ENCODE data around the gene SP100.

SP100 gene

DNA sequence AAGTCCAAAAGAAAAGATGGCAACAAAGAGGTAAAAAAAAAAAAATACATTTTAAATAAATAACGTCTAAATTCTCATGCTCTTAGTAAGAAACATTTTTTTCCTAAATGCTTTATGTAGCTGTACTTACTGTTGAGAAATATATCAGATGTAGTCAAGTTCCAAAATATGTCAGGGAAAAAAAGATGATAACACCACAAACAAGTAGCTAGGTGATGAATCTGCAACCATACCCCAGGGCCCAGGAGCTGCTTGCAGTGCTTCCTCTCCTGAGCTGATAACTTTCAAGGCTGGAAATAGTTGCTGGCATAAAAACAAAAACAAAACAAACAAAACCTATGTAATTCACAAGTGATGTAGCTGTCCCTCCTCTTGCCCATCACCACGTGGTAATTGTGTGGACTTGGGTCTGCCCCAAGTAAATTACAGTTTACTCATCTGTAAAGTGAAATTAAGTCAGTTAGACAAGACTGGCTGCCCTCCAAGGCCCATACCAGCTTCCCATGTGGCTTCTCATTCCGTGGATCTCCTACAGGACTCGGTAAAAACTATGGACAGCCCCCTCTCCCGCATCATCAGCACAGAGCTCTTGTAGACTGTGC lies 82.6 kb downstream of the SP100 start:
- no peak overlapping the region for H4K91ac ChIP-seq (ENCODE audit: low read depth, low read length)
- H3K18ac ChIP-seq (ENCODE audit: low read length), result no peak overlapping the region
- H2BK5ac ChIP-seq (ENCODE audit: low read depth, low read length, poor library complexity), result no peak overlapping the region
- no peak overlapping the region for H3K9ac ChIP-seq (ENCODE audit: low read length)
- no peak overlapping the region for H2AFZ ChIP-seq (ENCODE audit: insufficient read depth, low read length, poor library complexity)
- H3K36me3 ChIP-seq (ENCODE audit: control insufficient read depth in 1 of 2, insufficient read depth in 2 of 2, low read length in 2 of 2), result no peaks in the 10 kb centered on the region
- H3K27ac ChIP-seq (ENCODE audit: low read depth, low read length), result no peak overlapping the region
- peaks cover 1% of the 10 kb centered on the region for H3K9me3 ChIP-seq (ENCODE audit: insufficient read depth, low read depth, low read length)
- H3K79me2 ChIP-seq (ENCODE audit: control insufficient read depth, insufficient read depth, low read length, poor library complexity), result no peaks in the 10 kb centered on the region
- no peaks in the 10 kb centered on the region for H3K79me1 ChIP-seq (ENCODE audit: low read length)
- H3K4ac ChIP-seq (ENCODE audit: low read depth, low read length), result no peak overlapping the region
- no peak overlapping the region for H2AK5ac ChIP-seq (ENCODE audit: low read length)
- peak; percentile 46 to 70 for DNase-seq
- H3K4me2 ChIP-seq (ENCODE audit: low read length), result no peak overlapping the region
- no peak overlapping the region for H2BK12ac ChIP-seq (ENCODE audit: low read length)
- H3K4me1 ChIP-seq (ENCODE audit: control insufficient read depth in 1 of 2, insufficient read depth in 2 of 2, low read length in 2 of 2), result no peaks in the 10 kb centered on the region
- H2BK120ac ChIP-seq (ENCODE audit: insufficient read depth, low read length, poor library complexity), result no peak overlapping the region
- H3K4me3 ChIP-seq (ENCODE audit: low read depth, low read length), result no peak overlapping the region
- H4K12ac ChIP-seq (ENCODE audit: low read depth, low read length), result no peak overlapping the region
- no peak overlapping the region for H3K23ac ChIP-seq (ENCODE audit: low read length)
- H3K14ac ChIP-seq (ENCODE audit: low read length), result no peak overlapping the region
- H3K27me3 ChIP-seq (ENCODE audit: insufficient read depth, low read length), result no peaks in the 10 kb centered on the region
- no peak overlapping the region for H4K8ac ChIP-seq (ENCODE audit: low read depth, low read length)
- no CpG with 5 or more reads among the region's 5 CpGs for WGBS (ENCODE audit: extremely low coverage, insufficient coverage, insufficient read length)

DNA sequence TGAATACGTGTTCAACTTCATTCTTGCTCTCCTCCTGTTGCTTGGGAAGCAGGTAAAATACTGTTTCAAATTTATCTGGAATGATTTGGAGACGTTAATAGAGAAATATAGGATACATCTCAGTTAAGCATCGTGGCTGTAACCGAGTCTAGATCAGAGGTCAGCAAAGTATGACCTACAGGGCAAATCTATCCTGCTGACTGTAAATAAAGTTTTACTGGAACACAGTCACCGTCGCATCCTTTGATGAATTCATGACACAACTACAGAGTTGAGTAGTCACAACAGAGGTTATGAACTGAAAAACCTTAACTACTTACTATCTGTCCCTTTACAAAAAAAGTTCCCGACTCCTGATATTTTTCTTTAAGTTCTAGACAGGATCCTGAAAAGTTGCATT lies 86.6 kb downstream of the SP100 start:
- H3K27ac ChIP-seq (ENCODE audit: low read depth, low read length), result no peak overlapping the region
- no peak overlapping the region for H4K8ac ChIP-seq (ENCODE audit: low read depth, low read length)
- no peak overlapping the region for H2AK5ac ChIP-seq (ENCODE audit: low read length)
- no peak overlapping the region for H3K9ac ChIP-seq (ENCODE audit: low read length)
- no peak overlapping the region for H3K4me3 ChIP-seq (ENCODE audit: low read depth, low read length)
- no peak overlapping the region for H3K18ac ChIP-seq (ENCODE audit: low read length)
- no peak for DNase-seq
- no peak overlapping the region for H3K4me2 ChIP-seq (ENCODE audit: low read length)
- H3K9me3 ChIP-seq (ENCODE audit: insufficient read depth, low read depth, low read length), result peaks cover 1% of the 10 kb centered on the region
- no peak overlapping the region for H2BK5ac ChIP-seq (ENCODE audit: low read depth, low read length, poor library complexity)
- H3K79me2 ChIP-seq (ENCODE audit: control insufficient read depth, insufficient read depth, low read length, poor library complexity), result no peaks in the 10 kb centered on the region
- no peak overlapping the region for H4K91ac ChIP-seq (ENCODE audit: low read depth, low read length)
- H2AFZ ChIP-seq (ENCODE audit: insufficient read depth, low read length, poor library complexity), result no peak overlapping the region
- no peaks in the 10 kb centered on the region for H3K79me1 ChIP-seq (ENCODE audit: low read length)
- no peak overlapping the region for H3K23ac ChIP-seq (ENCODE audit: low read length)
- no CpG with 5 or more reads among the region's 7 CpGs for whole genome bisulfite sequencing (ENCODE audit: extremely low coverage, insufficient coverage, insufficient read length)
- H3K14ac ChIP-seq (ENCODE audit: low read length), result no peak overlapping the region
- H3K4ac ChIP-seq (ENCODE audit: low read depth, low read length), result no peak overlapping the region
- H3K36me3 ChIP-seq (ENCODE audit: control insufficient read depth in 1 of 2, insufficient read depth in 2 of 2, low read length in 2 of 2), result no peaks in the 10 kb centered on the region
- no peaks in the 10 kb centered on the region for H3K27me3 ChIP-seq (ENCODE audit: insufficient read depth, low read length)
- H2BK12ac ChIP-seq (ENCODE audit: low read length), result no peak overlapping the region
- no peaks in the 10 kb centered on the region for H3K4me1 ChIP-seq (ENCODE audit: control insufficient read depth in 1 of 2, insufficient read depth in 2 of 2, low read length in 2 of 2)
- no peak overlapping the region for H2BK120ac ChIP-seq (ENCODE audit: insufficient read depth, low read length, poor library complexity)
- no peak overlapping the region for H4K12ac ChIP-seq (ENCODE audit: low read depth, low read length)

GRCh38 chr2:230503798-230504197 lies 87.8 kb downstream of the SP100 start:
- no peaks in the 10 kb centered on the region for H3K79me1 ChIP-seq (ENCODE audit: low read length)
- no peaks in the 10 kb centered on the region for H3K27me3 ChIP-seq (ENCODE audit: insufficient read depth, low read length)
- H3K18ac ChIP-seq (ENCODE audit: low read length), result no peak overlapping the region
- no peak overlapping the region for H3K4me2 ChIP-seq (ENCODE audit: low read length)
- H3K4ac ChIP-seq (ENCODE audit: low read depth, low read length), result no peak overlapping the region
- no peak overlapping the region for H2BK5ac ChIP-seq (ENCODE audit: low read depth, low read length, poor library complexity)
- peaks cover 1% of the 10 kb centered on the region for H3K9me3 ChIP-seq (ENCODE audit: insufficient read depth, low read depth, low read length)
- DNase-seq, result no peak
- no peak overlapping the region for H2BK120ac ChIP-seq (ENCODE audit: insufficient read depth, low read length, poor library complexity)
- no peak overlapping the region for H3K4me3 ChIP-seq (ENCODE audit: low read depth, low read length)
- no peak overlapping the region for H4K8ac ChIP-seq (ENCODE audit: low read depth, low read length)
- H3K4me1 ChIP-seq (ENCODE audit: control insufficient read depth in 1 of 2, insufficient read depth in 2 of 2, low read length in 2 of 2), result no peaks in the 10 kb centered on the region
- H3K79me2 ChIP-seq (ENCODE audit: control insufficient read depth, insufficient read depth, low read length, poor library complexity), result no peaks in the 10 kb centered on the region
- no peak overlapping the region for H4K12ac ChIP-seq (ENCODE audit: low read depth, low read length)
- H3K14ac ChIP-seq (ENCODE audit: low read length), result no peak overlapping the region
- no peak overlapping the region for H2BK12ac ChIP-seq (ENCODE audit: low read length)
- H2AK5ac ChIP-seq (ENCODE audit: low read length), result no peak overlapping the region
- no peaks in the 10 kb centered on the region for H3K36me3 ChIP-seq (ENCODE audit: control insufficient read depth in 1 of 2, insufficient read depth in 2 of 2, low read length in 2 of 2)
- H3K9ac ChIP-seq (ENCODE audit: low read length), result no peak overlapping the region
- no peak overlapping the region for H4K91ac ChIP-seq (ENCODE audit: low read depth, low read length)
- H3K27ac ChIP-seq (ENCODE audit: low read depth, low read length), result no peak overlapping the region
- H2AFZ ChIP-seq (ENCODE audit: insufficient read depth, low read length, poor library complexity), result no peak overlapping the region
- no peak overlapping the region for H3K23ac ChIP-seq (ENCODE audit: low read length)

DNA sequence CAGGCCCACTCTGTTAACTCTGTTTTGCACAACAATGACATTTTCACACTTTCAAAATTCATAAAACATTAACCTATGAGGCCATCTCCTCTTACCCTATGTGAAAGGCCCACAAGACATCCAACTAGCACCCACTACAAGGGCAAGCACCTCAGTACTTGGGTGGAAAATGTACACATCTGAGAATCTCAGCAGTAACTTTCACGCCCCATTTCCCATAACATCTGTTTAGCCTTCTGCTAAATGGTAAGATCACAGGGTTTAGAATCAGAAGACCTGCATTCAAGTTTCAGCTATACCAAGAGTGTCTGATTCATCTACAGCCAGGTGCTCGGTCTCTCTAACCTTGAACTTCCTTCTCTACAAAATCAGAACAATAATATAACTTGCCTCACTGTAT lies 89.2 kb downstream of the SP100 start:
- Histone ChIP-seq H3K9me3 (ENCODE audit: insufficient read depth, low read depth, low read length) (peaks cover 1% of the 10 kb centered on the region), H3K23ac (ENCODE audit: low read length) (no peak overlapping the region), H4K12ac (ENCODE audit: low read depth, low read length) (no peak overlapping the region), H3K18ac (ENCODE audit: low read length) (no peak overlapping the region), H3K4me3 (ENCODE audit: low read depth, low read length) (no peak overlapping the region), H3K79me2 (ENCODE audit: control insufficient read depth, insufficient read depth, low read length, poor library complexity) (no peaks in the 10 kb centered on the region), H3K4me1 (ENCODE audit: control insufficient read depth in 1 of 2, insufficient read depth in 2 of 2, low read length in 2 of 2) (no peaks in the 10 kb centered on the region), H3K9ac (ENCODE audit: low read length) (no peak overlapping the region), H2AK5ac (ENCODE audit: low read length) (no peak overlapping the region), H4K8ac (ENCODE audit: low read depth, low read length) (no peak overlapping the region), H2AFZ (ENCODE audit: insufficient read depth, low read length, poor library complexity) (no peak overlapping the region), H3K4ac (ENCODE audit: low read depth, low read length) (no peak overlapping the region), H4K91ac (ENCODE audit: low read depth, low read length) (no peak overlapping the region), H3K27me3 (ENCODE audit: insufficient read depth, low read length) (no peaks in the 10 kb centered on the region), H3K4me2 (ENCODE audit: low read length) (no peak overlapping the region), H3K79me1 (ENCODE audit: low read length) (no peaks in the 10 kb centered on the region), H3K27ac (ENCODE audit: low read depth, low read length) (no peak overlapping the region), H3K36me3 (ENCODE audit: control insufficient read depth in 1 of 2, insufficient read depth in 2 of 2, low read length in 2 of 2) (no peaks in the 10 kb centered on the region), H3K14ac (ENCODE audit: low read length) (no peak overlapping the region), H2BK12ac (ENCODE audit: low read length) (no peak overlapping the region), H2BK5ac (ENCODE audit: low read depth, low read length, poor library complexity) (no peak overlapping the region), H2BK120ac (ENCODE audit: insufficient read depth, low read length, poor library complexity) (no peak overlapping the region)
- no CpG with 5 or more reads among the region's 2 CpGs for WGBS (ENCODE audit: extremely low coverage, insufficient coverage, insufficient read length)
- no peak for DNase-seq
